Suprapubic skin (tissue), 4 donors: ENCODE data around the gene SHROOM4.

Source experiments
- EP300 ChIP-seq: sonication (generic); formaldehyde crosslinking; IDR thresholded peaks from one replicate; pipeline ENCODE4 v1.6.1; 2017; ENCODE audit warnings: antibody characterized with exemption
- POLR2A ChIP-seq, 2 donors: fragments of 450-650 bp; IDR thresholded peaks; one replicate each; pipeline ENCODE4 v1.6.1; 2017; ENCODE audit warnings: antibody characterized with exemption in 2 of 2, mild to moderate bottlenecking in 2 of 2, moderate library complexity in 2 of 2
- POLR2AphosphoS5 ChIP-seq, 3 donors: sonication (generic); formaldehyde crosslinking; IDR thresholded peaks; one replicate each; pipeline ENCODE4 v1.6.1; 2017; ENCODE audit warnings: antibody characterized with exemption in 3 of 3
- TF ChIP-seq, protein P1 (sequence below), 2 donors: fragments of 200-600 bp in 1 of 2; fragments of 450-650 bp in 1 of 2; sonication (generic) in 1 of 2; IDR thresholded peaks; one replicate each; pipeline ENCODE4 v1.5.1; 2016 to 2019; ENCODE audit warnings: antibody characterized with exemption in 2 of 2, mild to moderate bottlenecking in 1 of 2, moderate library complexity in 1 of 2

DNA sequence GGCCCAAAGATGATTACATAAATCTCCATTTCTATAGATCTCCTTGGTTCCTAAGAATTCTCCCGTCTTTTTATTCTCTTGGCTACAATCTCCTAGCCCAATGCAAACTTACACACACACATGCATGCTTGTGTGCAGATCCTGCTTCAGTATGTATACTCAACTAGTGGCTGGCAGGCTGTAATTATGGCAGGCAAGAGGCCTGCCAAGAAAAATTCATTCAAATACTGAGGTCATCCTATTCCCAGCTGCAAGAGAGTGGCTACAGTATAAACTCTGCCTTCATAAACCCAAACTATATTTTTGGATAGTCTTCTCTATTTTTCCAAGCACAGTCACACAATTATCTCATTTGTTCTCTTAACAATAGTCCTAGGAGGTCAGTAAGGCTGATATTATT, 95.2 kb downstream of the SHROOM4 start:
- TF ChIP-seq, protein P1, sequence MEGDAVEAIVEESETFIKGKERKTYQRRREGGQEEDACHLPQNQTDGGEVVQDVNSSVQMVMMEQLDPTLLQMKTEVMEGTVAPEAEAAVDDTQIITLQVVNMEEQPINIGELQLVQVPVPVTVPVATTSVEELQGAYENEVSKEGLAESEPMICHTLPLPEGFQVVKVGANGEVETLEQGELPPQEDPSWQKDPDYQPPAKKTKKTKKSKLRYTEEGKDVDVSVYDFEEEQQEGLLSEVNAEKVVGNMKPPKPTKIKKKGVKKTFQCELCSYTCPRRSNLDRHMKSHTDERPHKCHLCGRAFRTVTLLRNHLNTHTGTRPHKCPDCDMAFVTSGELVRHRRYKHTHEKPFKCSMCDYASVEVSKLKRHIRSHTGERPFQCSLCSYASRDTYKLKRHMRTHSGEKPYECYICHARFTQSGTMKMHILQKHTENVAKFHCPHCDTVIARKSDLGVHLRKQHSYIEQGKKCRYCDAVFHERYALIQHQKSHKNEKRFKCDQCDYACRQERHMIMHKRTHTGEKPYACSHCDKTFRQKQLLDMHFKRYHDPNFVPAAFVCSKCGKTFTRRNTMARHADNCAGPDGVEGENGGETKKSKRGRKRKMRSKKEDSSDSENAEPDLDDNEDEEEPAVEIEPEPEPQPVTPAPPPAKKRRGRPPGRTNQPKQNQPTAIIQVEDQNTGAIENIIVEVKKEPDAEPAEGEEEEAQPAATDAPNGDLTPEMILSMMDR (IDR thresholded peaks at IDR 0.05): no peak
- no peak for TF ChIP-seq POLR2AphosphoS5 (IDR thresholded peaks at IDR 0.05)
- TF ChIP-seq POLR2A (IDR thresholded peaks at IDR 0.05): no peak
- TF ChIP-seq EP300: no peak
